ENCODE measurements around the gene A1CF. TPM values are rescaled to one million over a fixed set of nuclear protein-coding genes. Genes with fewer than 3 reads are reported as not detected.

The A1CF gene, protein sequence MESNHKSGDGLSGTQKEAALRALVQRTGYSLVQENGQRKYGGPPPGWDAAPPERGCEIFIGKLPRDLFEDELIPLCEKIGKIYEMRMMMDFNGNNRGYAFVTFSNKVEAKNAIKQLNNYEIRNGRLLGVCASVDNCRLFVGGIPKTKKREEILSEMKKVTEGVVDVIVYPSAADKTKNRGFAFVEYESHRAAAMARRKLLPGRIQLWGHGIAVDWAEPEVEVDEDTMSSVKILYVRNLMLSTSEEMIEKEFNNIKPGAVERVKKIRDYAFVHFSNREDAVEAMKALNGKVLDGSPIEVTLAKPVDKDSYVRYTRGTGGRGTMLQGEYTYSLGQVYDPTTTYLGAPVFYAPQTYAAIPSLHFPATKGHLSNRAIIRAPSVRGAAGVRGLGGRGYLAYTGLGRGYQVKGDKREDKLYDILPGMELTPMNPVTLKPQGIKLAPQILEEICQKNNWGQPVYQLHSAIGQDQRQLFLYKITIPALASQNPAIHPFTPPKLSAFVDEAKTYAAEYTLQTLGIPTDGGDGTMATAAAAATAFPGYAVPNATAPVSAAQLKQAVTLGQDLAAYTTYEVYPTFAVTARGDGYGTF
- not detected in 2 replicates for total RNA-seq

GRCh38 chr10:50885097-50885859, at the start of gene A1CF:
Gene A1CF, minus strand, starts transcription at chr10:50885627. Its CDS starts 25,687 bp downstream, at chr10:50859940.

Other genes starting within 250 kb of the A1CF start
- 4.6 and 6.3 TPM in 2 replicates for gene ASAH2B, start 145.7 kb downstream of the A1CF start, total RNA-seq
- 16.5 and 21.0 TPM in 2 replicates for gene PRKG1, start 188.9 kb upstream of the A1CF start, total RNA-seq

All from articular chondrocyte of knee joint (primary cell).